OCI-LY1 (cell line): Measurements from ENCODE around the gene DPF3.

Experiments used
- H2AFZ ChIP-seq: fragments of 200-600 bp; sonication (generic), shearing (Covaris generic); 2 replicates; pipeline ENCODE4 v1.6.0; 2014; ENCODE audit warnings: antibody characterized with exemption, mild to moderate bottlenecking, low read length
- H3F3A ChIP-seq: fragments of 200-600 bp; sonication (generic), shearing (Covaris generic); 2 replicates; pipeline ENCODE4 v1.6.0; 2014; ENCODE audit warnings: mild to moderate bottlenecking, antibody characterized with exemption, low read length, moderate library complexity; ENCODE audit not compliant: insufficient read depth
- H3K27ac ChIP-seq: fragments of 200-600 bp; sonication (generic); 2 replicates; pipeline ENCODE4 v1.5.1; 2014; ENCODE audit warnings: low read length, mixed run types, mild to moderate bottlenecking, low read depth; ENCODE audit not compliant: poor library complexity, severe bottlenecking
- H3K27me3 ChIP-seq: fragments of 200-600 bp; sonication (generic); 2 replicates; pipeline ENCODE4 v1.6.0; 2014; ENCODE audit warnings: antibody characterized with exemption, mild to moderate bottlenecking, low read length, moderate library complexity; ENCODE audit not compliant: insufficient read depth
- H3K36me3 ChIP-seq: fragments of 200-600 bp; sonication (generic); 2 replicates; pipeline ENCODE4 v1.6.1; 2014; ENCODE audit warnings: mild to moderate bottlenecking, antibody characterized with exemption, low read length, moderate library complexity, mixed read lengths; ENCODE audit not compliant: insufficient read depth
- H3K4me1 ChIP-seq: fragments of 200-600 bp; sonication (generic); 2 replicates; pipeline ENCODE4 v1.5.1; 2014; ENCODE audit warnings: mild to moderate bottlenecking, low read length, moderate library complexity; ENCODE audit not compliant: insufficient read depth, severe bottlenecking
- H3K4me2 ChIP-seq: fragments of 200-600 bp; sonication (generic), shearing (Covaris generic); 2 replicates; pipeline ENCODE4 v1.6.1; 2014; ENCODE audit warnings: low read length
- H3K4me3 ChIP-seq: fragments of 200-600 bp; sonication (generic); 2 replicates; pipeline ENCODE4 v1.5.1; 2014; ENCODE audit warnings: low read length, low read depth, mild to moderate bottlenecking, mixed read lengths; ENCODE audit not compliant: poor library complexity, severe bottlenecking
- H3K79me2 ChIP-seq: fragments of 200-600 bp; shearing (Covaris generic); 2 replicates; pipeline ENCODE4 v1.6.1; 2016; ENCODE audit warnings: mixed run types, low read length, mixed read lengths; ENCODE audit not compliant: insufficient read depth
- H3K9ac ChIP-seq: fragments of 200-600 bp; sonication (generic), shearing (Covaris generic); 2 replicates; pipeline ENCODE4 v1.6.1; 2014; ENCODE audit warnings: mild to moderate bottlenecking, low read length, mixed read lengths
- H3K9me2 ChIP-seq: fragments of 200-600 bp; sonication (generic), shearing (Covaris generic); 2 replicates; pipeline ENCODE4 v1.6.1; 2014; ENCODE audit warnings: low read depth, mild to moderate bottlenecking, low read length, mixed read lengths
- H3K9me3 ChIP-seq: fragments of 200-600 bp; shearing (Covaris generic); 2 replicates; pipeline ENCODE4 v1.6.1; 2014; ENCODE audit warnings: low read length, mixed read lengths
- H4K20me1 ChIP-seq: fragments of 200-600 bp; sonication (generic), shearing (Covaris generic); 2 replicates; pipeline ENCODE4 v1.6.0; 2016; ENCODE audit warnings: mild to moderate bottlenecking, low read length; ENCODE audit not compliant: insufficient read depth
- EZH2 ChIP-seq: fragments of 200-600 bp; sonication (generic), shearing (Covaris generic); IDR thresholded peaks from 2 replicates; pipeline ENCODE4 v1.8.0; 2017; ENCODE audit warnings: borderline replicate concordance, mixed run types, mild to moderate bottlenecking, antibody characterized with exemption, low read length, moderate library complexity, mixed read lengths
- TF ChIP-seq, protein P1 (sequence below): fragments of 200-600 bp; sonication (generic), shearing (Covaris generic); IDR thresholded peaks from 2 replicates; pipeline ENCODE4 v1.5.1; 2017; ENCODE audit warnings: mild to moderate bottlenecking, antibody characterized with exemption, low read length, moderate library complexity, mixed read lengths

The DPF3 gene

DNA sequence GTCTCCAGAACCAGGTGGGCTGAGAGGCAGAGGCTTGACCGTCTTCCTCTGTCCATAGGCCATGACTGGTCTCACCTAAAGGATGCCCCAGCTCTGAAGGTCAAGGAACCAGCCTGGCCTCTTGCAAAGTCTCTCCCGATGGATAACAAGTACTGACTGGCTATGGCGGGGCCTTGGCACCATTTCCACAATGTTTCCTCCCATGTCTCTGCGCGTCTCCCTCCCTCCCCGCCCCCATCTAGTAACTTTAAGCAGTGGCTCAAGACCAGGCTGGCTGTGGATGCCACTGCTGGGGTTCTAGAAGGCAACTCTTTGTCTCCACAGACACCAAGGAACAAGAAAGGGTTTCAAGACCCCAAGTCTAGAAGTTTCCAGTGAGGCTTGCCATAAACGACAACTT is 275.5 kb downstream of the DPF3 start:
- Histone ChIP-seq H3K4me3 (no peak overlapping the region), H3K4me1 (no peaks in the 10 kb centered on the region), H3K27me3 (0 out of 2 replicates have a peak, but pooled peaks cover 3% of the 10 kb centered on the region), H3K9me2 (no peaks in the 10 kb centered on the region), H3K9ac (no peak overlapping the region), H3K79me2 (no peaks in the 10 kb centered on the region), H3K36me3 (no peaks in the 10 kb centered on the region), H3K27ac (no peak overlapping the region), H3K9me3 (no peaks in the 10 kb centered on the region), H2AFZ (no peak overlapping the region), H3F3A (no peaks in the 10 kb centered on the region), H3K4me2 (no peak overlapping the region), H4K20me1 (no peaks in the 10 kb centered on the region)
- TF ChIP-seq, protein P1, sequence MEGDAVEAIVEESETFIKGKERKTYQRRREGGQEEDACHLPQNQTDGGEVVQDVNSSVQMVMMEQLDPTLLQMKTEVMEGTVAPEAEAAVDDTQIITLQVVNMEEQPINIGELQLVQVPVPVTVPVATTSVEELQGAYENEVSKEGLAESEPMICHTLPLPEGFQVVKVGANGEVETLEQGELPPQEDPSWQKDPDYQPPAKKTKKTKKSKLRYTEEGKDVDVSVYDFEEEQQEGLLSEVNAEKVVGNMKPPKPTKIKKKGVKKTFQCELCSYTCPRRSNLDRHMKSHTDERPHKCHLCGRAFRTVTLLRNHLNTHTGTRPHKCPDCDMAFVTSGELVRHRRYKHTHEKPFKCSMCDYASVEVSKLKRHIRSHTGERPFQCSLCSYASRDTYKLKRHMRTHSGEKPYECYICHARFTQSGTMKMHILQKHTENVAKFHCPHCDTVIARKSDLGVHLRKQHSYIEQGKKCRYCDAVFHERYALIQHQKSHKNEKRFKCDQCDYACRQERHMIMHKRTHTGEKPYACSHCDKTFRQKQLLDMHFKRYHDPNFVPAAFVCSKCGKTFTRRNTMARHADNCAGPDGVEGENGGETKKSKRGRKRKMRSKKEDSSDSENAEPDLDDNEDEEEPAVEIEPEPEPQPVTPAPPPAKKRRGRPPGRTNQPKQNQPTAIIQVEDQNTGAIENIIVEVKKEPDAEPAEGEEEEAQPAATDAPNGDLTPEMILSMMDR, result no peak
- TF ChIP-seq EZH2, result no peak

DNA sequence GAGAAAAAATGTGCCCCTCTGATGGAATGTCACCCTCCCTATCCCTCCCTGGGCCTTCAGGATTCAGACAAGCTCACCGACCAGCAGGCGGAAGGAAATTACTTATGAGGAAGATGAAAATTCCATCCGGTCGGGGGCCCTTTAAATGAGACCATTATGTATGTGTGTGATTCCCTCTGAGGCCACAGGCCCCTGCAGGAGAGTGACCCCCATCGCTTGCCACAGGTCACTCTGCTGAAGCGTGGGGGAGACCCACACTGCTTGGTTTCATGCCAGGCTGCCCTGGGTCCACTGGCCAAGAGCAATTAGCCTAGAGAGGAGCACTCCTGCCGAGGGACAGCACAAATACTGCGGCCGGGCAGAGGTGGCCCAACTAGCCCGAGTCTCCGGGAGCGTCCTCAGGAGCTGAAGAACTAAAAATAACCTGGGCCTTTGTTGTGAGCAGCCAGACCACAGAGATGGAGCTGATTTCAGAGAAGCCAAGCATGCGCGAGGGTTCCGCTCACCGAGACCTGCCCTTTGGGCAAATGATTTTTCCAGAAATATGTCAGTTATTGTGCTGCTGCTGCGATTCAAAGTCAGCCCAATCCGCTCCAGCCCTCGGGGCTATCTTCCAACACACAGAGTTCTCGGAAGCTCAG is 276.4 kb downstream of the DPF3 start:
- no peak for TF ChIP-seq EZH2
- TF ChIP-seq, protein P1, result no peak

DNA sequence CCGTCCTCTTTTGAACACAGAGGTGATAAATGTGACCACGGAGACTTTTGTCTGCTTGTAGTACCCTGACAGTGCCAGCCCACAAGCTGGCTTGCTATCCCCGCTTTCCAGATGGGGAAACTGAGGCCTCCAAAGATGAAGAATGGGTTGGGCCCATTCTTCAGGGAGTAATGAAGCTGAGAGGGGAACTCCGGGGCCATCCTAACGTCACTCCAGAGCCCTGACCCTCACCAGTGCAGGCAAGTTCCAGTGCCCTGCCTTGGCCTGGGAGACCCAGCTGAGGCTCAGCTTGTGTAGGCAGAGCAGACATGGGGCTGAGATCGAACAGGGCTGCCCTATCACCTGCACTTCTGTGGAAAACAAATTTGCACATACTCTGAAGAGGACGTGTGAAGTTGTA is 277.1 kb downstream of the DPF3 start:
- Histone ChIP-seq H3K9ac (no peak overlapping the region), H3K27me3 (0 out of 2 replicates have a peak, but pooled peaks cover 3% of the 10 kb centered on the region), H3K36me3 (no peaks in the 10 kb centered on the region), H3K4me3 (no peak overlapping the region), H3K9me3 (no peaks in the 10 kb centered on the region), H4K20me1 (no peaks in the 10 kb centered on the region), H3F3A (no peaks in the 10 kb centered on the region), H2AFZ (no peak overlapping the region), H3K79me2 (no peaks in the 10 kb centered on the region), H3K4me2 (no peak overlapping the region), H3K4me1 (no peaks in the 10 kb centered on the region), H3K9me2 (no peaks in the 10 kb centered on the region), H3K27ac (no peak overlapping the region)
- TF ChIP-seq, protein P1, result no peak
- TF ChIP-seq EZH2, result no peak

More for the DNA sequence above, 276.4 kb downstream of the DPF3 start:
- no peak overlapping the region for H3K4me3 ChIP-seq
- H3K4me2 ChIP-seq, result no peak overlapping the region
- H3K9ac ChIP-seq, result no peak overlapping the region
- H3K9me3 ChIP-seq, result no peaks in the 10 kb centered on the region
- no peak overlapping the region for H3K27ac ChIP-seq
- H3F3A ChIP-seq, result no peaks in the 10 kb centered on the region
- H4K20me1 ChIP-seq, result no peaks in the 10 kb centered on the region
- no peaks in the 10 kb centered on the region for H3K79me2 ChIP-seq
- no peak overlapping the region for H2AFZ ChIP-seq
- H3K27me3 ChIP-seq, result 0 out of 2 replicates have a peak, but pooled peaks cover 3% of the 10 kb centered on the region
- no peaks in the 10 kb centered on the region for H3K36me3 ChIP-seq
- H3K4me1 ChIP-seq, result no peaks in the 10 kb centered on the region
- H3K9me2 ChIP-seq, result no peaks in the 10 kb centered on the region
